NB4 (cell line): ENCODE measurements around the gene CPEB4.

Experiments
- CTCF ChIP-seq: IDR thresholded peaks from one replicate; pipeline ENCODE4 v1.5.1; 2012; ENCODE audit warnings: low read depth, low read length
- POLR2A ChIP-seq: IDR thresholded peaks from 2 replicates; pipeline ENCODE4 v1.6.1; 2011; ENCODE audit warnings: mild to moderate bottlenecking; ENCODE audit not compliant: insufficient read length; ENCODE audit errors: extremely low read depth

DNA sequence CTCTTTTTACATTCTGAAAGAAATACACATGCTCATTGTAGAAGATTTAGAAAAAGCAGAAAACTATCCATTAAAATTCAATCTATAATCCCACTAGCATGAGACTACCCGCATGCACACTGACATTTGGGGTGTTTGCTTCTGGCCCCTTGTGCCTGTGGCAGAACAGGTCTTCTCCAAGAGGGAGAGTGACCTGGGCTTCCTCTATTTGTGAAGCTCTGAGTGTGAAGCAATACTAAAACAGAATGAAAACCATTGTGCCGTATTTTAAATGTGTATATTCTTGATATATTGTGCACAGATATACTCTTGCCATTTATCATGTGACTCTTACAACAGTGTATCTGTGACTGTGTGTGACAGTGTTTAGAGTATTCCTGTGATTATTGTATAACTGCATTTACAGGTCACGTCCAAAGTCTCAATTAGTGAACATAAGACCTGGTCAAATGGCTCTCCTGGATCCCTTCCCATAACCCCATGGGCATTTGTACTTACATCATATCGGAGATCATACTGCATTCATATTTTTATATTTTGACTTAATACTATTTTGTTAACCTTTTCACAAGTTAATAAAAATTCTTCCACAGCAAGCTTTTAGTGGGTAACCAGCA is 14.7 kb upstream of the CPEB4 start:
- no peak for TF ChIP-seq CTCF
- TF ChIP-seq POLR2A: no peak
